Astrocyte (in vitro differentiated cells and primary cell): ENCODE data around the gene CTTN. TPM values are rescaled to one million over a fixed set of nuclear protein-coding genes. Genes with fewer than 3 reads are reported as not detected.

Experiments
- DNase-seq: peaks from one replicate; pipeline ENCODE4 v3.0.0-alpha.2; 2010; ENCODE audit warnings: low read depth
- FAIRE-seq: peaks from 2 replicates; lab custom pipeline; 2011; peaks lifted over from hg19 to GRCh38; lab: Jason Lieb, UNC
- H2AFZ ChIP-seq: 2 replicates; pipeline ENCODE4 v1.6.0; 2012; ENCODE audit warnings: low read depth, low read length, inconsistent platforms
- H3K27ac ChIP-seq: 2 replicates; pipeline ENCODE4 v1.5.1; 2011; ENCODE audit warnings: low read depth, low read length, inconsistent platforms
- H3K27me3 ChIP-seq: 2 replicates; pipeline ENCODE4 v1.6.0; 2011; ENCODE audit warnings: low read length, inconsistent platforms; ENCODE audit not compliant: insufficient read depth
- H3K36me3 ChIP-seq: 2 replicates; pipeline ENCODE4 v1.5.1; 2011; ENCODE audit warnings: low read length, inconsistent platforms; ENCODE audit not compliant: insufficient read depth
- H3K4me1 ChIP-seq: 2 replicates; pipeline ENCODE4 v1.5.1; 2011; ENCODE audit warnings: low read length, inconsistent platforms; ENCODE audit not compliant: insufficient read depth
- H3K4me2 ChIP-seq: 2 replicates; pipeline ENCODE4 v1.6.0; 2012; ENCODE audit warnings: low read length, inconsistent platforms
- H3K4me3 ChIP-seq: 2 replicates; pipeline ENCODE4 v1.5.1; 2011; ENCODE audit warnings: low read depth, mild to moderate bottlenecking, low read length, inconsistent platforms; ENCODE audit not compliant: insufficient read depth
- H3K79me2 ChIP-seq: 2 replicates; pipeline ENCODE4 v1.6.0; 2012; ENCODE audit warnings: mild to moderate bottlenecking, low read length, inconsistent platforms; ENCODE audit not compliant: insufficient read depth
- H3K9ac ChIP-seq: 2 replicates; pipeline ENCODE4 v1.6.0; 2012; ENCODE audit warnings: mild to moderate bottlenecking, low read length, inconsistent platforms
- H3K9me3 ChIP-seq: 2 replicates; pipeline ENCODE4 v1.5.1; 2012; ENCODE audit warnings: low read depth, mild to moderate bottlenecking, low read length, inconsistent platforms; ENCODE audit not compliant: insufficient read depth
- H4K20me1 ChIP-seq: 2 replicates; pipeline ENCODE4 v1.6.0; 2012; ENCODE audit warnings: low read length, inconsistent platforms; ENCODE audit not compliant: insufficient read depth
- H3K27ac Mint-ChIP-seq: one replicate; pipeline ENCODE4 v1.8.0; 2021; ENCODE audit warnings: mild to moderate bottlenecking, mixed read lengths; ENCODE audit not compliant: unreplicated experiment
- H3K27me3 Mint-ChIP-seq: one replicate; pipeline ENCODE4 v1.8.0; 2021; ENCODE audit warnings: low read depth, mixed read lengths; ENCODE audit not compliant: unreplicated experiment
- H3K36me3 Mint-ChIP-seq: one replicate; pipeline ENCODE4 v1.8.0; 2021; ENCODE audit warnings: low read depth, mixed read lengths; ENCODE audit not compliant: unreplicated experiment
- H3K4me1 Mint-ChIP-seq: one replicate; pipeline ENCODE4 v1.8.0; 2021; ENCODE audit warnings: low read depth, mixed read lengths; ENCODE audit not compliant: unreplicated experiment
- H3K4me3 Mint-ChIP-seq: one replicate; pipeline ENCODE4 v1.8.0; 2021; ENCODE audit warnings: mild to moderate bottlenecking, moderate library complexity, mixed read lengths; ENCODE audit not compliant: unreplicated experiment
- H3K9me3 Mint-ChIP-seq: one replicate; pipeline ENCODE4 v1.8.0; 2021; ENCODE audit warnings: mild to moderate bottlenecking, mixed read lengths; ENCODE audit not compliant: unreplicated experiment
- CTCF ChIP-seq: IDR thresholded peaks from 2 replicates; pipeline ENCODE4 v1.5.1; 2011; ENCODE audit warnings: low read depth, mild to moderate bottlenecking, inconsistent platforms, low read length, moderate library complexity; ENCODE audit not compliant: insufficient read depth
- EZH2 ChIP-seq: IDR thresholded peaks from 2 replicates; pipeline ENCODE4 v1.6.1; 2012; ENCODE audit warnings: mild to moderate bottlenecking, low read length, inconsistent platforms; ENCODE audit not compliant: insufficient read depth
- total RNA-seq: library from RNA; stranded (reverse); gene quantifications from 2 replicates; pipeline ENCODE4 v1.2.1, GENCODE V29; 2021

CTTN gene
- total RNA-seq, 1 donor from 2014 or later, result 344 TPM

DNA sequence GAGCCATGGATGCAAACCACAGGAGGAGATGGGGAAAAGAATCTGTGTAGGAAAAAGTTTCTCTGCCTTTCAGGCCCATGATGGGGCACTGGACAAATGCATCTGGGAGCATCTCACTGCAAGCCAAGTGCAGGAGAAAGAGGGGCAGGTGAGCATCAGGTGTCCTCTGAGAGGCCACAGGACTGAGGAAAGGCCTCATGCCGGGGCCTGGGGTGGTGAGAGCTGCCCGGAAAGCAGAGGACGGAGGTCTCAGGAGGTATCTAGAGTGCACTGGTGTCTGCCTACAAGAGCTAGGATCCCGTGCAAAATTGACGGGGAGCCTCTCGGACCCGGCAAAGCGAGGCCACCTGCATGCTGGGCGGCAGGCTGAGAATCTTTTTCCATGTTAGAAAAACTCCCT is 73.9 kb downstream of the CTTN start:
- no peak overlapping the region for H3K4me2 ChIP-seq
- TF ChIP-seq EZH2 (no peak), CTCF (no peak)
- H3K27ac ChIP-seq, result no peak overlapping the region
- H4K20me1 ChIP-seq, result no peaks in the 10 kb centered on the region
- no peak overlapping the region for H3K9ac ChIP-seq
- H3K9me3 Mint-ChIP-seq, result no peaks in the 10 kb centered on the region
- H3K36me3 ChIP-seq, result no peaks in the 10 kb centered on the region
- H3K9me3 ChIP-seq, result no peaks in the 10 kb centered on the region
- H3K4me3 ChIP-seq, result no peak overlapping the region
- H3K36me3 Mint-ChIP-seq, result no peaks in the 10 kb centered on the region
- peaks cover 10% of the 10 kb centered on the region for H3K4me1 Mint-ChIP-seq
- H3K27me3 ChIP-seq, result peaks cover 3% of the 10 kb centered on the region
- no peak overlapping the region for H3K27ac Mint-ChIP-seq
- no peak overlapping the region for H3K4me3 Mint-ChIP-seq
- H2AFZ ChIP-seq, result no peak overlapping the region
- DNase-seq, result no peak
- FAIRE-seq, result no peak
- peaks cover 38% of the 10 kb centered on the region for H3K27me3 Mint-ChIP-seq
- no peaks in the 10 kb centered on the region for H3K79me2 ChIP-seq
- H3K4me1 ChIP-seq, result no peaks in the 10 kb centered on the region

- Mint-ChIP-seq H3K4me1 (peaks cover 5% of the 10 kb centered on the region), H3K27ac (no peak overlapping the region), H3K4me3 (no peak overlapping the region), H3K27me3 (peaks cover 40% of the 10 kb centered on the region), H3K36me3 (no peaks in the 10 kb centered on the region), H3K9me3 (no peaks in the 10 kb centered on the region)
- Histone ChIP-seq H3K4me1 (no peaks in the 10 kb centered on the region), H2AFZ (no peak overlapping the region), H3K27me3 (peaks cover 3% of the 10 kb centered on the region), H4K20me1 (no peaks in the 10 kb centered on the region), H3K4me3 (no peak overlapping the region), H3K36me3 (no peaks in the 10 kb centered on the region), H3K79me2 (no peaks in the 10 kb centered on the region), H3K27ac (no peak overlapping the region), H3K4me2 (no peak overlapping the region), H3K9ac (no peak overlapping the region), H3K9me3 (no peaks in the 10 kb centered on the region)
- DNase-seq (no peak), FAIRE-seq (no peak)
- TF ChIP-seq CTCF, result no peak
- no peak for TF ChIP-seq EZH2
Observed at GRCh38 chr11:70473186-70473872, 75.0 kb downstream of the CTTN start.

GRCh38 chr11:70473873-70474690 is 75.8 kb downstream of the CTTN start:
- H3K4me2 ChIP-seq, result no peak overlapping the region
- H3K9me3 ChIP-seq, result no peaks in the 10 kb centered on the region
- no peaks in the 10 kb centered on the region for H3K9me3 Mint-ChIP-seq
- peaks cover 43% of the 10 kb centered on the region for H3K27me3 Mint-ChIP-seq
- TF ChIP-seq EZH2, result no peak
- TF ChIP-seq CTCF, result no peak
- H3K4me3 ChIP-seq, result no peak overlapping the region
- no peaks in the 10 kb centered on the region for H3K36me3 ChIP-seq
- no peak for DNase-seq
- H3K4me1 ChIP-seq, result no peaks in the 10 kb centered on the region
- peaks cover 3% of the 10 kb centered on the region for H3K27me3 ChIP-seq
- H3K27ac ChIP-seq, result no peak overlapping the region
- no peak overlapping the region for H3K27ac Mint-ChIP-seq
- no peaks in the 10 kb centered on the region for H3K79me2 ChIP-seq
- H3K9ac ChIP-seq, result no peak overlapping the region
- H3K4me1 Mint-ChIP-seq, result peaks cover 1% of the 10 kb centered on the region
- H2AFZ ChIP-seq, result no peak overlapping the region
- H3K36me3 Mint-ChIP-seq, result no peaks in the 10 kb centered on the region
- H4K20me1 ChIP-seq, result no peaks in the 10 kb centered on the region
- no peak overlapping the region for H3K4me3 Mint-ChIP-seq
- FAIRE-seq, result no peak
